GM23338 (cell line): ENCODE data around the gene GDF10. TPM values are rescaled to one million over a fixed set of nuclear protein-coding genes. Genes with fewer than 3 reads are reported as not detected.

Source experiments
- ATAC-seq: fragments of 200-7000 bp; cut with Tn5 transposase; 3 replicates; pipeline ENCODE4 v1.9.1; 2020
- DNase-seq: peaks from one replicate; pipeline ENCODE4 v3.0.0-alpha.2; 2015; ENCODE audit warnings: low spot score
- H2AFZ ChIP-seq: fragments of 200-600 bp; sonication (generic); 2 replicates; pipeline ENCODE4 v1.8.0; 2016; ENCODE audit warnings: antibody characterized with exemption, mild to moderate bottlenecking, moderate library complexity
- H3F3A ChIP-seq: fragments of 200-600 bp; sonication (generic); replicated peaks from 2 replicates; pipeline ENCODE4 v1.8.0; 2017; ENCODE audit warnings: antibody characterized with exemption, mixed run types, low read depth
- H3K27ac ChIP-seq: fragments of 200-600 bp; sonication (generic); 2 replicates; pipeline ENCODE4 v1.6.1; 2016; ENCODE audit warnings: low read depth
- H3K27me3 ChIP-seq: fragments of 200-600 bp; sonication (generic); 2 replicates; pipeline ENCODE4 v1.8.0; 2016; ENCODE audit warnings: mild to moderate bottlenecking, mixed run types, moderate library complexity; ENCODE audit not compliant: insufficient read depth
- H3K36me3 ChIP-seq: fragments of 200-600 bp; sonication (generic); 2 replicates; pipeline ENCODE4 v1.8.0; 2016; ENCODE audit warnings: mild to moderate bottlenecking; ENCODE audit not compliant: insufficient read depth
- H3K4me1 ChIP-seq: fragments of 200-600 bp; sonication (generic); 2 replicates; pipeline ENCODE4 v1.8.0; 2016; ENCODE audit warnings: mild to moderate bottlenecking, moderate library complexity; ENCODE audit not compliant: insufficient read depth
- H3K4me2 ChIP-seq: fragments of 200-600 bp; sonication (generic); 2 replicates; pipeline ENCODE4 v1.7.1; 2017; ENCODE audit warnings: mixed run types
- H3K4me3 ChIP-seq: fragments of 200-600 bp; sonication (generic); 2 replicates; pipeline ENCODE4 v1.6.1; 2016; ENCODE audit warnings: mixed run types
- H3K79me2 ChIP-seq: fragments of 200-600 bp; sonication (generic); replicated peaks from 2 replicates; pipeline ENCODE4 v1.8.0; 2017; ENCODE audit warnings: mild to moderate bottlenecking; ENCODE audit not compliant: insufficient read depth
- H3K9me2 ChIP-seq: fragments of 200-600 bp; sonication (generic); 2 replicates; pipeline ENCODE4 v1.8.0; 2017; ENCODE audit not compliant: insufficient read depth
- H4K20me1 ChIP-seq: fragments of 200-600 bp; sonication (generic); replicated peaks from 2 replicates; pipeline ENCODE4 v1.8.0; 2017; ENCODE audit warnings: mild to moderate bottlenecking; ENCODE audit not compliant: insufficient read depth
- H3K27ac Mint-ChIP-seq: 2 replicates; pipeline ENCODE4 v1.8.0; 2020; ENCODE audit warnings: inconsistent platforms, mild to moderate bottlenecking, moderate library complexity, mixed read lengths
- H3K27me3 Mint-ChIP-seq: 3 replicates; pipeline ENCODE4 v1.8.0; 2022; ENCODE audit warnings: low read depth, mild to moderate bottlenecking, moderate library complexity, mixed read lengths, inconsistent platforms; ENCODE audit not compliant: insufficient read depth, poor library complexity
- H3K36me3 Mint-ChIP-seq: 3 replicates; pipeline ENCODE4 v1.8.0; 2021; ENCODE audit warnings: low read depth, mild to moderate bottlenecking, inconsistent platforms, moderate library complexity, mixed read lengths
- H3K4me1 Mint-ChIP-seq: 3 replicates; pipeline ENCODE4 v1.8.0; 2020; ENCODE audit warnings: mild to moderate bottlenecking, inconsistent platforms, mixed read lengths
- H3K4me3 Mint-ChIP-seq: 3 replicates; pipeline ENCODE4 v1.8.0; 2021; ENCODE audit warnings: moderate library complexity, mild to moderate bottlenecking, inconsistent platforms, mixed read lengths
- H3K9me3 Mint-ChIP-seq: 3 replicates; pipeline ENCODE4 v1.8.0; 2020; ENCODE audit warnings: moderate library complexity, mild to moderate bottlenecking, inconsistent platforms, mixed read lengths
- EZH2 ChIP-seq: fragments of 200-600 bp; sonication (generic); IDR thresholded peaks from one replicate; pipeline ENCODE4 v1.8.0; 2017; ENCODE audit warnings: antibody characterized with exemption, mild to moderate bottlenecking, low read depth; ENCODE audit not compliant: unreplicated experiment
- EZH2phosphoT487 ChIP-seq: fragments of 200-600 bp; sonication (generic); IDR thresholded peaks from one replicate; pipeline ENCODE4 v1.8.1; 2018; ENCODE audit warnings: antibody characterized with exemption; ENCODE audit not compliant: unreplicated experiment
- JUNB ChIP-seq: IDR thresholded peaks from one replicate; pipeline ENCODE4 v1.6.1; 2016; ENCODE audit warnings: antibody characterized with exemption; ENCODE audit not compliant: unreplicated experiment
- ZNF114 ChIP-seq: fragments of 250-450 bp; sonication (Bioruptor Pico); IDR thresholded peaks from 2 replicates; pipeline ENCODE4 v1.5.0; 2020; ENCODE audit warnings: mild to moderate bottlenecking, moderate library complexity
- polyA plus RNA-seq: library from polyadenylated mRNA; unstranded; fragments of >200 nt; fragmentation: Nextera tagmentation; extraction: Ambion mirVana; gene quantifications from 2 replicates; pipeline ENCODE4 v1.2.1, GENCODE V29; 2016
- total RNA-seq: library from RNA; depleted of rRNA; stranded (reverse); fragments of >200 nt; shearing (Covaris generic); gene quantifications from 2 replicates; pipeline ENCODE4 v1.2.3, GENCODE V29; 2014
- TF ChIP-seq, protein P1 (sequence below): fragments of 250-450 bp; sonication (Bioruptor Pico); IDR thresholded peaks from 2 replicates; pipeline ENCODE4 v1.5.0; 2020; ENCODE audit warnings: mild to moderate bottlenecking, moderate library complexity

Gene GDF10
- total and polyA plus RNA-seq, 2 experiments from 2014 or later, result 0.21 TPM; not detected in 1

DNA sequence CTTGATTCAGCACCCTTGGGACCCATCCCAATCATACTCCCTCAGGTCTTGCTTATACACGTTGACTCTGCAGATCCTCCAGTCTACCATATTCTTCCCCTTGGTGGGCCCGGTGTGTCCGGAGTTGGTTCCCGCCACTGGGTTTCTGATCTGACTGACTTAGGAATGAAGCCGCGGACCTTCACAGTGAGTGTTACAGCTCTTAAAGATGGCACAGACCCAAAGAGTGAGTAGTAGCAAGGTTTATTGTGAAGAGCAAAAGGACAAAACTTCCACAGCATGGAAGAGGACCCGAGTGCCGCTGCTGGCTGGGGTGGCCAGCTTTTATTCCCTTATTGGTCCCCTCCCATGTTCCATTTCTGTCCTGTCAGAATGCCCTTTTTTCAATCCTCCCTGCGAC, 5.9 kb upstream of the GDF10 start (continued):
- TF ChIP-seq, protein P1, sequence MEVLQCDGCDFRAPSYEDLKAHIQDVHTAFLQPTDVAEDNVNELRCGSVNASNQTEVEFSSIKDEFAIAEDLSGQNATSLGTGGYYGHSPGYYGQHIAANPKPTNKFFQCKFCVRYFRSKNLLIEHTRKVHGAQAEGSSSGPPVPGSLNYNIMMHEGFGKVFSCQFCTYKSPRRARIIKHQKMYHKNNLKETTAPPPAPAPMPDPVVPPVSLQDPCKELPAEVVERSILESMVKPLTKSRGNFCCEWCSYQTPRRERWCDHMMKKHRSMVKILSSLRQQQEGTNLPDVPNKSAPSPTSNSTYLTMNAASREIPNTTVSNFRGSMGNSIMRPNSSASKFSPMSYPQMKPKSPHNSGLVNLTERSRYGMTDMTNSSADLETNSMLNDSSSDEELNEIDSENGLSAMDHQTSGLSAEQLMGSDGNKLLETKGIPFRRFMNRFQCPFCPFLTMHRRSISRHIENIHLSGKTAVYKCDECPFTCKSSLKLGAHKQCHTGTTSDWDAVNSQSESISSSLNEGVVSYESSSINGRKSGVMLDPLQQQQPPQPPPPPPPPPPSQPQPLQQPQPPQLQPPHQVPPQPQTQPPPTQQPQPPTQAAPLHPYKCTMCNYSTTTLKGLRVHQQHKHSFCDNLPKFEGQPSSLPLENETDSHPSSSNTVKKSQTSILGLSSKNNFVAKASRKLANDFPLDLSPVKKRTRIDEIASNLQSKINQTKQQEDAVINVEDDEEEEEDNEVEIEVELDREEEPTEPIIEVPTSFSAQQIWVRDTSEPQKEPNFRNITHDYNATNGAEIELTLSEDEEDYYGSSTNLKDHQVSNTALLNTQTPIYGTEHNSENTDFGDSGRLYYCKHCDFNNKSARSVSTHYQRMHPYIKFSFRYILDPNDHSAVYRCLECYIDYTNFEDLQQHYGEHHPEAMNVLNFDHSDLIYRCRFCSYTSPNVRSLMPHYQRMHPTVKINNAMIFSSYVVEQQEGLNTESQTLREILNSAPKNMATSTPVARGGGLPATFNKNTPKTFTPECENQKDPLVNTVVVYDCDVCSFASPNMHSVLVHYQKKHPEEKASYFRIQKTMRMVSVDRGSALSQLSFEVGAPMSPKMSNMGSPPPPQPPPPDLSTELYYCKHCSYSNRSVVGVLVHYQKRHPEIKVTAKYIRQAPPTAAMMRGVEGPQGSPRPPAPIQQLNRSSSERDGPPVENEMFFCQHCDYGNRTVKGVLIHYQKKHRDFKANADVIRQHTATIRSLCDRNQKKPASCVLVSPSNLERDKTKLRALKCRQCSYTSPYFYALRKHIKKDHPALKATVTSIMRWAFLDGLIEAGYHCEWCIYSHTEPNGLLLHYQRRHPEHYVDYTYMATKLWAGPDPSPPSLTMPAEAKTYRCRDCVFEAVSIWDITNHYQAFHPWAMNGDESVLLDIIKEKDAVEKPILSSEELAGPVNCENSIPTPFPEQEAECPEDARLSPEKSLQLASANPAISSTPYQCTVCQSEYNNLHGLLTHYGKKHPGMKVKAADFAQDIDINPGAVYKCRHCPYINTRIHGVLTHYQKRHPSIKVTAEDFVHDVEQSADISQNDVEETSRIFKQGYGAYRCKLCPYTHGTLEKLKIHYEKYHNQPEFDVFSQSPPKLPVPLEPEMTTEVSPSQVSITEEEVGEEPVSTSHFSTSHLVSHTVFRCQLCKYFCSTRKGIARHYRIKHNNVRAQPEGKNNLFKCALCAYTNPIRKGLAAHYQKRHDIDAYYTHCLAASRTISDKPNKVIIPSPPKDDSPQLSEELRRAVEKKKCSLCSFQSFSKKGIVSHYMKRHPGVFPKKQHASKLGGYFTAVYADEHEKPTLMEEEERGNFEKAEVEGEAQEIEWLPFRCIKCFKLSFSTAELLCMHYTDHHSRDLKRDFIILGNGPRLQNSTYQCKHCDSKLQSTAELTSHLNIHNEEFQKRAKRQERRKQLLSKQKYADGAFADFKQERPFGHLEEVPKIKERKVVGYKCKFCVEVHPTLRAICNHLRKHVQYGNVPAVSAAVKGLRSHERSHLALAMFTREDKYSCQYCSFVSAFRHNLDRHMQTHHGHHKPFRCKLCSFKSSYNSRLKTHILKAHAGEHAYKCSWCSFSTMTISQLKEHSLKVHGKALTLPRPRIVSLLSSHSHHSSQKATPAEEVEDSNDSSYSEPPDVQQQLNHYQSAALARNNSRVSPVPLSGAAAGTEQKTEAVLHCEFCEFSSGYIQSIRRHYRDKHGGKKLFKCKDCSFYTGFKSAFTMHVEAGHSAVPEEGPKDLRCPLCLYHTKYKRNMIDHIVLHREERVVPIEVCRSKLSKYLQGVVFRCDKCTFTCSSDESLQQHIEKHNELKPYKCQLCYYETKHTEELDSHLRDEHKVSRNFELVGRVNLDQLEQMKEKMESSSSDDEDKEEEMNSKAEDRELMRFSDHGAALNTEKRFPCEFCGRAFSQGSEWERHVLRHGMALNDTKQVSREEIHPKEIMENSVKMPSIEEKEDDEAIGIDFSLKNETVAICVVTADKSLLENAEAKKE (CRISPR knock-in tag), result no peak
- no peak for TF ChIP-seq EZH2
- TF ChIP-seq ZNF114 (CRISPR knock-in tag), result no peak
- TF ChIP-seq JUNB, result no peak
- TF ChIP-seq EZH2phosphoT487, result no peak

DNA sequence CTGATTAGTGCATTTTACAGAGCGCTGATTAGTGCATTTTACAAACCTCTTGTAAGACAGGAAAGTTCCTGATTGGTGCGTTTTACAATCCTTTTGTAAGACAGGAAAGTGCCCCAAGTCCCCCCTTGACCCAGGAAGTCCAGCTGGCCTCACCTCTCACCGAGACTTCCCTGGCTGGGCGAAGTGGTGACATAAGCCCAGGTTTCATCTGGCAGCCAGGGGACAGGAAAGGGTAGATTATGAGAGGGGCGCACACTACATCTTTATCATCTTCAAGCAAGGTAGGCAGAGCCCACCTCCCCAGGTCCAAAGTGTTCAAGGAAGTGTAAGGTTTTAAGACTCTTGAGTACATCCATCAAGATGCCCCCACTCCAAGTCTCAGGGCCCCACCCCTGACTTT, 5.5 kb upstream of the GDF10 start:
- Histone ChIP-seq H3K79me2 (no peaks in the 10 kb centered on the region), H3K27ac (no peak overlapping the region), H3K4me3 (no peak overlapping the region), H3K4me1 (peaks cover 2% of the 10 kb centered on the region; the same call in 1 of the 2 replicates), H3F3A (no peaks in the 10 kb centered on the region), H3K4me2 (no peak overlapping the region), H4K20me1 (no peaks in the 10 kb centered on the region), H3K27me3 (peaks cover 10% of the 10 kb centered on the region), H2AFZ (no peak overlapping the region), H3K36me3 (no peaks in the 10 kb centered on the region), H3K9me2 (peaks cover 4% of the 10 kb centered on the region; the same call in 1 of the 2 replicates)
- Mint-ChIP-seq H3K36me3 (no peaks in the 10 kb centered on the region), H3K27me3 (peaks cover 11% of the 10 kb centered on the region), H3K4me1 (peaks cover 18% of the 10 kb centered on the region), H3K9me3 (no peaks in the 10 kb centered on the region), H3K27ac (no peak overlapping the region), H3K4me3 (no peak overlapping the region)
- no peak for ATAC-seq
- no peak for TF ChIP-seq EZH2
- DNase-seq, result no peak

DNA sequence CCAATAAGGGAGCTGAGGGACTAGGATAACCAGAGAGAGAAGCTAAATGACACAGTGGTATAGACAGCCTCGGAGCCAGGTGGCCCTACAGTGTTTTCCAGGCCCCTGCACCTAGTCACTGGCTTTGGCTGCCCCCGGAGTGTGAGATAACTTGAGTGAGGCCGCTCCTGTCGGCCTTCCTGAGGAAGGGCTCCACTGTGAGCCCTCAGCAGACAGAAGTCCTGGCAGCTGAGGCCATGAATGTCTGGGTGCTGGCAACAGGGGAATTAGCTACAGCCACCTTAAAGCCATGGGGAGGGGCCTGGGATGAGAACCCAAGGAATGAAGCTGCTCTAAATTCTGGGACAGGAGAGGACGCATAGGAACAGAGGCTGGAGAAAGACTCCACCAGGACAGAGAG, 4.6 kb upstream of the GDF10 start:
- no peak overlapping the region for H3K4me3 Mint-ChIP-seq
- no peaks in the 10 kb centered on the region for H3K9me3 Mint-ChIP-seq
- peaks cover 15% of the 10 kb centered on the region for H3K27me3 Mint-ChIP-seq
- TF ChIP-seq, protein P1 (CRISPR knock-in tag), result no peak

More for the DNA sequence above, 4.6 kb upstream of the GDF10 start:
- Mint-ChIP-seq H3K27ac (no peak overlapping the region), H3K36me3 (no peaks in the 10 kb centered on the region), H3K4me1 (peaks cover 21% of the 10 kb centered on the region)
- Histone ChIP-seq H3K4me1 (peaks cover 4% of the 10 kb centered on the region; the same call in 1 of the 2 replicates), H3K27me3 (peaks cover 19% of the 10 kb centered on the region), H3K27ac (no peak overlapping the region), H3K36me3 (no peaks in the 10 kb centered on the region), H3K9me2 (peaks cover 4% of the 10 kb centered on the region; the same call in 1 of the 2 replicates), H3F3A (no peaks in the 10 kb centered on the region), H3K4me3 (no peak overlapping the region), H2AFZ (no peak overlapping the region), H3K79me2 (no peaks in the 10 kb centered on the region), H4K20me1 (no peaks in the 10 kb centered on the region), H3K4me2 (no peak overlapping the region)
- DNase-seq (no peak), ATAC-seq (no peak)
